Measurements from ENCODE around the gene OCA2.

DNA sequence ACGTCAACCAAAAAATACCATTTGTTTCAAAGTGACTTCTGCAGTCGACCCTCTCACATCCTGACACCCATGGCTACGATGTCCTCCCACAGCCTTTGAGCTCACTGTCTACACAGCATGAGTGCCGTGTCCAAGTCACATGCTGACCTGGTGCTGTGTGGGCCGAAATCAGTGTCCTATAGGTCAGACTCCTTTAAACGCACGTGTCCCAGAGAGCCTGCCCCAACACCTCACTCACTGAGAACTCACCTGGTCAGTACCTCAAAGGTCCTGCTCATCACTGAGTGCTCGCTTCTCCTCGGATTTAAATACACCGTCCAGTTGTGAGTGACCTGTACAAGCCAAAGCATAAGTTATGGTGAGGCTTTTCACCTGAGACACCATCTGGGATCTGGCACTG is 83.3 kb downstream of the OCA2 start:
- TF ChIP-seq EZH2phosphoT487 (IDR thresholded peaks at IDR 0.05; ENCODE audit: low read length), result no peak
- TF ChIP-seq, protein P1, sequence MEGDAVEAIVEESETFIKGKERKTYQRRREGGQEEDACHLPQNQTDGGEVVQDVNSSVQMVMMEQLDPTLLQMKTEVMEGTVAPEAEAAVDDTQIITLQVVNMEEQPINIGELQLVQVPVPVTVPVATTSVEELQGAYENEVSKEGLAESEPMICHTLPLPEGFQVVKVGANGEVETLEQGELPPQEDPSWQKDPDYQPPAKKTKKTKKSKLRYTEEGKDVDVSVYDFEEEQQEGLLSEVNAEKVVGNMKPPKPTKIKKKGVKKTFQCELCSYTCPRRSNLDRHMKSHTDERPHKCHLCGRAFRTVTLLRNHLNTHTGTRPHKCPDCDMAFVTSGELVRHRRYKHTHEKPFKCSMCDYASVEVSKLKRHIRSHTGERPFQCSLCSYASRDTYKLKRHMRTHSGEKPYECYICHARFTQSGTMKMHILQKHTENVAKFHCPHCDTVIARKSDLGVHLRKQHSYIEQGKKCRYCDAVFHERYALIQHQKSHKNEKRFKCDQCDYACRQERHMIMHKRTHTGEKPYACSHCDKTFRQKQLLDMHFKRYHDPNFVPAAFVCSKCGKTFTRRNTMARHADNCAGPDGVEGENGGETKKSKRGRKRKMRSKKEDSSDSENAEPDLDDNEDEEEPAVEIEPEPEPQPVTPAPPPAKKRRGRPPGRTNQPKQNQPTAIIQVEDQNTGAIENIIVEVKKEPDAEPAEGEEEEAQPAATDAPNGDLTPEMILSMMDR (IDR thresholded peaks at IDR 0.05; ENCODE audit: low read length), result no peak
- TF ChIP-seq EZH2 (optimal IDR thresholded peaks at IDR 0.05; ENCODE audit: low read depth, low read length), result no peak
